Esophagus muscularis mucosa (tissue), 4 donors: ENCODE results near the gene NPAS1. TPM values are rescaled to one million over a fixed set of nuclear protein-coding genes. Genes with fewer than 3 reads are reported as not detected.

Source experiments
- DNase-seq: peaks from one replicate; pipeline ENCODE4 v3.0.0-alpha.2; 2017; ENCODE audit errors: extremely low spot score
- H3K27ac ChIP-seq, 4 donors: fragments of 200-600 bp; sonication (generic); replicated peaks in 1 of 4; 1 replicate in 3 of 4; 2 replicates in 1 of 4; pipeline ENCODE4 v1.5.1; 2016 to 2019; ENCODE audit warnings: mild to moderate bottlenecking in 1 of 4
- H3K27me3 ChIP-seq, 4 donors: fragments of 200-600 bp; sonication (generic); one replicate each; pipeline versions ENCODE4 v1.5.1 to v1.6.0; 2016 to 2019
- H3K36me3 ChIP-seq, 4 donors: fragments of 200-600 bp; sonication (generic); one replicate each; pipeline ENCODE4 v1.5.1; 2016 to 2019
- H3K4me1 ChIP-seq, 4 donors: fragments of 200-600 bp; sonication (generic); one replicate each; pipeline ENCODE4 v1.5.1; 2016 to 2019
- H3K4me3 ChIP-seq, 4 donors: fragments of 200-600 bp; sonication (generic); 1 replicate in 2 of 4; 2 replicates in 2 of 4; pipeline ENCODE4 v1.5.1; 2016 to 2019; ENCODE audit warnings: mild to moderate bottlenecking in 4 of 4, moderate library complexity in 1 of 4
- H3K9me3 ChIP-seq, 4 donors: fragments of 200-600 bp; sonication (generic); 1 replicate in 3 of 4; 2 replicates in 1 of 4; pipeline ENCODE4 v1.5.1; 2016 to 2019
- EP300 ChIP-seq: sonication (generic); formaldehyde crosslinking; IDR thresholded peaks from one replicate; pipeline ENCODE4 v1.6.1; 2017; ENCODE audit warnings: antibody characterized with exemption
- POLR2A ChIP-seq: fragments of 450-650 bp; IDR thresholded peaks from one replicate; pipeline ENCODE4 v1.6.1; 2017; ENCODE audit warnings: antibody characterized with exemption, moderate library complexity, mild to moderate bottlenecking, low read depth
- POLR2AphosphoS5 ChIP-seq, 2 donors: sonication (generic); formaldehyde crosslinking; IDR thresholded peaks; one replicate each; pipeline ENCODE4 v1.6.1; 2017; ENCODE audit warnings: antibody characterized with exemption in 2 of 2
- WGBS: methylation state at CpG from one replicate; pipeline ENCODE4 v1.1.5; 2018; 5-methylcytosine and 5-hydroxymethylcytosine counted together
- intact Hi-C: fragments of 100-400 bp; cut with DNase I; formaldehyde crosslinking; loops from one replicate; pipeline ENCODE4 v1.15.1; 2023
- total RNA-seq, 4 donors: library from RNA; depleted of rRNA; stranded (reverse); fragments of >200 nt; gene quantifications; one replicate each; pipeline versions ENCODE4 v1.1.0 to v1.2.1, GENCODE V29; 2016
- TF ChIP-seq, protein P1 (sequence below), 3 experiments: fragments of 200-600 bp in 2 of 3; fragments of 450-650 bp in 1 of 3; sonication (generic) in 2 of 3; IDR thresholded peaks; one replicate each; pipeline ENCODE4 v1.5.1; 2017 to 2019; ENCODE audit warnings: antibody characterized with exemption in 3 of 3, mild to moderate bottlenecking in 2 of 3, moderate library complexity in 1 of 3

Gene NPAS1
- total RNA-seq, 4 donors from 2014 or later = 0.34 TPM; not detected in 3

GRCh38 chr19:47020992-47021496 lies 1.4 kb downstream of the NPAS1 start:
- Histone ChIP-seq H3K9me3 (no peaks in the 10 kb centered on the region), H3K4me3 (peak overlapping the region; percentile 25 to 43 (median 30)), H3K36me3 (no peaks in the 10 kb centered on the region), H3K4me1 (peaks cover 24 to 45% (median 39%) of the 10 kb centered on the region in 4 donors), H3K27me3 (peaks cover 18 to 77% (median 50%) of the 10 kb centered on the region in 4 donors), H3K27ac (no peak overlapping the region)
- intact Hi-C loops = no loop called here
- no peak for TF ChIP-seq POLR2AphosphoS5 (IDR thresholded peaks at IDR 0.05)
- 2% methylated on average over 11 of the region's 37 CpGs for whole genome bisulfite sequencing
- DNase-seq = no peak

DNA sequence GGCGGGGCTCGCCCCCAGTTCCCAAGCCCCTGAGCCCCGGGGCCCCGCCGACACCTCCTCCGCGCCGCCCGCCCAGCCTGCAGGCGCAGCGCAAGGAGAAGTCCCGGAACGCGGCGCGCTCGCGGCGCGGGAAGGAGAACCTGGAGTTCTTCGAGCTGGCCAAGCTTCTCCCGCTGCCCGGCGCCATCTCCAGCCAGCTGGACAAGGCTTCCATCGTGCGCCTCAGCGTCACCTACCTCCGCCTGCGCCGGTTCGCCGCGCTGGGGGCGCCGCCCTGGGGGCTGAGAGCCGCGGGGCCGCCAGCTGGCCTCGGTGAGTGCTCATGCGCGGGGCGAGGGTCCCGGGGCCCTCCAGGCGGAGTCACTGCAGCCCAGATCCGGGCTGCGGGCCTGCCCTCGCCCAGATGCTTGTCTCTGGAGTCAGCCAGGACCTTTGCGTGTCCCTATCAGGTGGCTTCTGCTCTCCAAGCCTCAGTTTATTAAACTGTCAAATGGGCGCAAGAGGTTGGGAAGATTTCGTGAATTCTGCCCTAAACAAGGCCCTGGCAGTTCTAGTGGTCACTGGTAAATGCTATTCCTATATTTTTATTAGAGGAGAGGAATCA lies 2.0 kb downstream of the NPAS1 start:
- peak overlapping the region in 3 of 4 donors; percentile 26 to 43 (median 34) for H3K4me3 ChIP-seq
- no peaks in the 10 kb centered on the region for H3K36me3 ChIP-seq
- intact Hi-C loops = no loop called here
- DNase-seq = no peak
- H3K4me1 ChIP-seq = peaks cover 24 to 45% (median 39%) of the 10 kb centered on the region in 4 donors
- 5% methylated on average over 27 of the region's 50 CpGs for WGBS
- no peak overlapping the region for H3K27ac ChIP-seq
- TF ChIP-seq, protein P1, sequence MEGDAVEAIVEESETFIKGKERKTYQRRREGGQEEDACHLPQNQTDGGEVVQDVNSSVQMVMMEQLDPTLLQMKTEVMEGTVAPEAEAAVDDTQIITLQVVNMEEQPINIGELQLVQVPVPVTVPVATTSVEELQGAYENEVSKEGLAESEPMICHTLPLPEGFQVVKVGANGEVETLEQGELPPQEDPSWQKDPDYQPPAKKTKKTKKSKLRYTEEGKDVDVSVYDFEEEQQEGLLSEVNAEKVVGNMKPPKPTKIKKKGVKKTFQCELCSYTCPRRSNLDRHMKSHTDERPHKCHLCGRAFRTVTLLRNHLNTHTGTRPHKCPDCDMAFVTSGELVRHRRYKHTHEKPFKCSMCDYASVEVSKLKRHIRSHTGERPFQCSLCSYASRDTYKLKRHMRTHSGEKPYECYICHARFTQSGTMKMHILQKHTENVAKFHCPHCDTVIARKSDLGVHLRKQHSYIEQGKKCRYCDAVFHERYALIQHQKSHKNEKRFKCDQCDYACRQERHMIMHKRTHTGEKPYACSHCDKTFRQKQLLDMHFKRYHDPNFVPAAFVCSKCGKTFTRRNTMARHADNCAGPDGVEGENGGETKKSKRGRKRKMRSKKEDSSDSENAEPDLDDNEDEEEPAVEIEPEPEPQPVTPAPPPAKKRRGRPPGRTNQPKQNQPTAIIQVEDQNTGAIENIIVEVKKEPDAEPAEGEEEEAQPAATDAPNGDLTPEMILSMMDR (IDR thresholded peaks at IDR 0.05) = no peak
- TF ChIP-seq EP300 (no peak), POLR2A (no peak), POLR2AphosphoS5 (IDR thresholded peaks at IDR 0.05) (no peak)
- H3K9me3 ChIP-seq = no peaks in the 10 kb centered on the region
- peaks cover 18 to 83% (median 52%) of the 10 kb centered on the region in 4 donors for H3K27me3 ChIP-seq

GRCh38 chr19:47022140-47022536 lies 2.5 kb downstream of the NPAS1 start:
- TF ChIP-seq POLR2A (no peak), POLR2AphosphoS5 (IDR thresholded peaks at IDR 0.05) (no peak), EP300 (no peak)
- TF ChIP-seq, protein P1 (IDR thresholded peaks at IDR 0.05) = no peak
- intact Hi-C loops = no loop called here
- H3K36me3 ChIP-seq = no peaks in the 10 kb centered on the region
- 35% methylated on average over 14 of the region's 14 CpGs for WGBS
- H3K4me3 ChIP-seq = no peak overlapping the region
- DNase-seq = no peak
- peaks cover 18 to 88% (median 52%) of the 10 kb centered on the region in 4 donors for H3K27me3 ChIP-seq
- H3K4me1 ChIP-seq = peaks cover 24 to 45% (median 39%) of the 10 kb centered on the region in 4 donors
- no peak overlapping the region for H3K27ac ChIP-seq
- H3K9me3 ChIP-seq = no peaks in the 10 kb centered on the region

DNA sequence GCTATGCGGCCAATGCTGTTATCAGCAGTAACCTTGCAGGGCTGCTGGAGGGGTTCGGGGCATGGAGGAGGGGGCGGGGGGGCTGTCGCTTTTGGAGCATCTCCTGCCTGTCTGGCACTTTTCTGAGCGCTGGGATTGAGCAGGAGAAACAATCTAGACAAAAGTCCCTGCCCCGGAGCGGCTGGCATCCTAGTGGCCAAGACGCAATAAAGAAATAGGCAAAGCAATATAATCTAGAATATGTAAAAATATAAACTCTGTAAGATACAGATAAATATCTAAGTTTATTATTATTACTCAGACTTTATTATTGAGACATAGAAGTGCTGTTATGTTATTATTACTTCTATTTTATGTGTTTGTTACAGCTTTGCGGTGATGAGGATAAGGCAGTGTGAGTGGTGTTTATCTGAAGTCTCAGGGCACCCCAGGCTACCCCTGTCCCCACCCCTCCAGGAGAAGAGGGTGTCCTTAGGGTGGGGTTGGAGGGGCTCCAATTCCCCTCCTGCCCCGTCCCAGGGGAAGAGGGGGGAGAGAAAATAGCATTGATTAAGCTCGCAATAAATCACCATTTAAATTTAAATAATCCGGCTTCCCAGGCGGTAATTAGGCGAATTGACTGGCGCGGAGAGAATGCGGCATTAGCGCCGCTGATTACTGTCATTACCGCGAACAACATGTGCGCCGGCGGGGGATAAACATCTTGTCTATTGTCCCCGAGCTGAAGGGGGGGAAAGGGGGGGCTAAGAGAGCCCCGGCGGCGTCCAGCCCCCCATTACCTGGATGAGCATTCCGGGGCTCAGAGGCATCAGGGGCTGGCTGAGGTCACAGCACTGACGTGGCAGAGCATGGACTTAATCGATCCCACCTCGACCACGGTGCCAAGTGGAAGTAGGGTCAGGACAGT lies 3.2 kb downstream of the NPAS1 start:
- Histone ChIP-seq H3K27ac (no peak overlapping the region), H3K9me3 (no peaks in the 10 kb centered on the region), H3K27me3 (peaks cover 18 to 92% (median 54%) of the 10 kb centered on the region in 4 donors), H3K4me1 (peaks cover 24 to 45% (median 39%) of the 10 kb centered on the region in 4 donors), H3K36me3 (no peaks in the 10 kb centered on the region), H3K4me3 (no peak overlapping the region)
- no peak for DNase-seq
- intact Hi-C loops = no loop called here
- TF ChIP-seq POLR2AphosphoS5 (IDR thresholded peaks at IDR 0.05) (no peak), POLR2A (no peak), EP300 (no peak)
- TF ChIP-seq, protein P1 (IDR thresholded peaks at IDR 0.05) = no peak
- WGBS = 8% methylated on average over 33 of the region's 33 CpGs

GRCh38 chr19:47023448-47023794 lies 3.8 kb downstream of the NPAS1 start:
- 34% methylated on average over 7 of the region's 7 CpGs for WGBS
- H3K27ac ChIP-seq = no peak overlapping the region
- H3K4me3 ChIP-seq = no peak overlapping the region
- TF ChIP-seq POLR2AphosphoS5 (IDR thresholded peaks at IDR 0.05) (no peak), POLR2A (no peak), EP300 (no peak)
- TF ChIP-seq, protein P1 (IDR thresholded peaks at IDR 0.05) = no peak
- peaks cover 18 to 98% (median 61%) of the 10 kb centered on the region in 4 donors for H3K27me3 ChIP-seq
- no peaks in the 10 kb centered on the region for H3K36me3 ChIP-seq
- DNase-seq = no peak
- intact Hi-C loops = no loop called here
- H3K4me1 ChIP-seq = peaks cover 24 to 45% (median 39%) of the 10 kb centered on the region in 4 donors
- H3K9me3 ChIP-seq = no peaks in the 10 kb centered on the region
